OCI-LY3 (cell line): ENCODE measurements around the gene PPP1R15A.
A peak's percentile ranks its signal among the peaks of the same experiment; 100 is the strongest.
"Not testable (repeated sequence)": the region's sequence is repeated elsewhere in the genome, so short reads cannot be mapped to it uniquely, and the experiment has no call there.

Experiments
- H2AFZ ChIP-seq: fragments of 200-600, 300-600 bp; shearing (Covaris generic); 2 replicates; pipeline ENCODE4 v1.6.0; 2014; ENCODE audit warnings: antibody characterized with exemption, low read depth, low read length
- H3K27ac ChIP-seq: fragments of 200-600, 300-600 bp; sonication (generic); 2 replicates; pipeline ENCODE4 v1.5.1; 2014; ENCODE audit warnings: mild to moderate bottlenecking, low read length, moderate library complexity, mixed read lengths
- H3K27me3 ChIP-seq: fragments of 200-600, 300-600 bp; sonication (generic); 2 replicates; pipeline ENCODE4 v1.6.1; 2014; ENCODE audit warnings: low read depth, low read length, mixed read lengths
- H3K36me3 ChIP-seq: fragments of 200-600, 300-600 bp; sonication (generic); replicated peaks from 2 replicates; pipeline ENCODE3; 2014; ENCODE audit warnings: low read depth, low read length, mixed read lengths
- H3K4me1 ChIP-seq: fragments of 300-600, 200-600 bp; sonication (generic); 2 replicates; pipeline ENCODE4 v1.6.1; 2014; ENCODE audit warnings: low read length, mixed read lengths
- H3K4me2 ChIP-seq: fragments of 200-600, 300-600 bp; sonication (generic); 2 replicates; pipeline ENCODE4 v1.6.1; 2014; ENCODE audit warnings: low read length, mixed read lengths
- H3K4me3 ChIP-seq: fragments of 300-600, 200-600 bp; sonication (generic); 2 replicates; pipeline ENCODE4 v1.5.1; 2014; ENCODE audit warnings: antibody characterized with exemption, mild to moderate bottlenecking, low read length, moderate library complexity
- H3K79me2 ChIP-seq: fragments of 300-600, 200-600 bp; shearing (Covaris generic); 2 replicates; pipeline ENCODE4 v1.6.1; 2014; ENCODE audit warnings: mild to moderate bottlenecking, low read length, mixed read lengths
- H3K9ac ChIP-seq: fragments of 300-600, 200-600 bp; shearing (Covaris generic); 2 replicates; pipeline ENCODE4 v1.6.0; 2014; ENCODE audit warnings: mild to moderate bottlenecking, low read length, moderate library complexity
- H3K9me3 ChIP-seq: fragments of 200-600, 300-600 bp; shearing (Covaris generic); 2 replicates; pipeline ENCODE4 v1.6.1; 2014; ENCODE audit warnings: low read length, mixed read lengths; ENCODE audit not compliant: insufficient read depth
- H4K20me1 ChIP-seq: fragments of 200-600, 300-600 bp; sonication (generic); 2 replicates; pipeline ENCODE4 v1.6.1; 2016; ENCODE audit warnings: low read length, mixed read lengths; ENCODE audit not compliant: insufficient read depth
- EZH2phosphoT487 ChIP-seq: fragments of 200-600 bp; shearing (Covaris generic); IDR thresholded peaks from 2 replicates; pipeline ENCODE4 v1.6.1; 2018; ENCODE audit warnings: antibody characterized with exemption, mixed run types, low read depth
- TF ChIP-seq, protein P1 (sequence below): fragments of 200-600, 300-600 bp; sonication (generic); IDR thresholded peaks from 2 replicates; pipeline ENCODE4 v1.5.1; 2014; ENCODE audit warnings: antibody characterized with exemption, low read length, low read depth

Gene PPP1R15A

DNA sequence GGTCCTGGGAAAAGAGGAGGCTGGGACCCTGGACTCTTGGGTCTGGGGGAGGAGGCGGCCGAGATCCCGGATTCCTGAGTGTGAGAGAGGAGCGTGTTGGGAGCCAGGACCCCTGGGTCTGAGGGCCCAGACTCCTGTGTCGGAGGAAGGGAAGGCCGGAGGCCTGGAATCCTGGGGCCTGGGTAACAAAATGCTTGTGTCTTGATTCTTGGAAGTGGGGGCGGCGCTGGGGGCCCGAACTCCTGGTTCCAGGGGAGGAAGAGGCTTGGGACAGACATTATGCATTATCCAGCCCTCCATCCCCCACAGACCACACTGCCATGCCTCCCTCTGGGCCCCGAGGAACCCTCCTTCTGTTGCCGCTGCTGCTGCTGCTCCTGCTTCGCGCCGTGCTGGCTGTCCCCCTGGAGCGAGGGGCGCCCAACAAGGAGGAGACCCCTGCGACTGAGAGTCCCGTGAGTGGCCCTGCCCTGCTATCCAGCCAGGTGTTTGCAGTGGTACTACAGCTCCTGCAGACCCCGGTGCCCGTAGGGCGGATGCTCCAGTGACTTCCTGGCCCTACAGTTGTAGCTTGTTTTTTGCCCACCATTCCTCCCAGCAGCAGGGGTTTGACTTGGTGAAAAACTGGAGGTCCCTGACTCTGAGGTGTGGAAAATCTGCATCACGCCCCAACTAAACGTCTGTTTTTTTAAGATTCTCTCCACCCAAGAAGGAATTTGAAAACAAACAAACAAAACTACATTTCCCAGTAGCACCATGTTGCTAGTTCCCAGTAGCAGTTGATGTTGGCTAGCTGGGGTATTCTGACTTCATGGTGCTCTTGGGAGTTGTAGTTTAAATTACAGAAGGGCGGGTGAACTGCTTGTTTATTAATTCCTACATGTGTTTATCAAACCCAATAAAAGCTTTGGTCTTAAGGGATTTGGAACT is 28.5 kb downstream of the PPP1R15A start:
- TF ChIP-seq, protein P1, sequence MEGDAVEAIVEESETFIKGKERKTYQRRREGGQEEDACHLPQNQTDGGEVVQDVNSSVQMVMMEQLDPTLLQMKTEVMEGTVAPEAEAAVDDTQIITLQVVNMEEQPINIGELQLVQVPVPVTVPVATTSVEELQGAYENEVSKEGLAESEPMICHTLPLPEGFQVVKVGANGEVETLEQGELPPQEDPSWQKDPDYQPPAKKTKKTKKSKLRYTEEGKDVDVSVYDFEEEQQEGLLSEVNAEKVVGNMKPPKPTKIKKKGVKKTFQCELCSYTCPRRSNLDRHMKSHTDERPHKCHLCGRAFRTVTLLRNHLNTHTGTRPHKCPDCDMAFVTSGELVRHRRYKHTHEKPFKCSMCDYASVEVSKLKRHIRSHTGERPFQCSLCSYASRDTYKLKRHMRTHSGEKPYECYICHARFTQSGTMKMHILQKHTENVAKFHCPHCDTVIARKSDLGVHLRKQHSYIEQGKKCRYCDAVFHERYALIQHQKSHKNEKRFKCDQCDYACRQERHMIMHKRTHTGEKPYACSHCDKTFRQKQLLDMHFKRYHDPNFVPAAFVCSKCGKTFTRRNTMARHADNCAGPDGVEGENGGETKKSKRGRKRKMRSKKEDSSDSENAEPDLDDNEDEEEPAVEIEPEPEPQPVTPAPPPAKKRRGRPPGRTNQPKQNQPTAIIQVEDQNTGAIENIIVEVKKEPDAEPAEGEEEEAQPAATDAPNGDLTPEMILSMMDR: no peak
- TF ChIP-seq EZH2phosphoT487: no peak
- peak overlapping the region; percentile 9; the same call in 1 of the 2 replicates for H3K27ac ChIP-seq
- H3K4me1 ChIP-seq: no peaks in the 10 kb centered on the region; the same call in 1 of the 2 replicates
- H3K4me2 ChIP-seq: peak overlapping the region; percentile 67
- H3K9ac ChIP-seq: peak overlapping the region; percentile 82
- 0 out of 2 replicates have a peak, but pooled peaks cover 4% of the 10 kb centered on the region for H3K79me2 ChIP-seq
- H3K9me3 ChIP-seq: no peaks in the 10 kb centered on the region
- peaks cover 6% of the 10 kb centered on the region for H3K36me3 ChIP-seq
- no peak overlapping the region; the same call in 1 of the 2 replicates for H2AFZ ChIP-seq
- no peaks in the 10 kb centered on the region for H4K20me1 ChIP-seq
- peak overlapping the region; percentile 85 for H3K4me3 ChIP-seq
- H3K27me3 ChIP-seq: no peaks in the 10 kb centered on the region

DNA sequence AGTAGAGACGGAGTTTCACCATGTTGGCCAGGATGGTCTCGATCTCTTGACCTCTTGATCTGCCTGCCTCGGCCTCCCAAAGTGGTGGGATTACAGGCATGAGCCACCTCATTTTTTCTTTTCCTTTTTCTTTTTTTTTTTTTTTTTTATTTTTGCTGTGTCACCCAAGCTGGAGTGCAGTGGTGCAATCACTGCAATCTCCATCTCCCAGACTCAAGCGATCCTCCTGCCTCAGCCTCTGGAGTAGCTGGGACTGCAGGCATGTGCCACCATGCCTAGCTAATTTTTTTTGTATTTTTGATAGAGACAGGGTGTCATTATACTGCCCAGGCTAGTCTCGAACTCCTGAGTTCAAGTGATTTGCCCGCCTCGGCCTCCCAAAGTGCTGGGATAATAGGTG is 30.1 kb downstream of the PPP1R15A start:
- H4K20me1 ChIP-seq, H3K9ac ChIP-seq: not testable (repeated sequence)

DNA sequence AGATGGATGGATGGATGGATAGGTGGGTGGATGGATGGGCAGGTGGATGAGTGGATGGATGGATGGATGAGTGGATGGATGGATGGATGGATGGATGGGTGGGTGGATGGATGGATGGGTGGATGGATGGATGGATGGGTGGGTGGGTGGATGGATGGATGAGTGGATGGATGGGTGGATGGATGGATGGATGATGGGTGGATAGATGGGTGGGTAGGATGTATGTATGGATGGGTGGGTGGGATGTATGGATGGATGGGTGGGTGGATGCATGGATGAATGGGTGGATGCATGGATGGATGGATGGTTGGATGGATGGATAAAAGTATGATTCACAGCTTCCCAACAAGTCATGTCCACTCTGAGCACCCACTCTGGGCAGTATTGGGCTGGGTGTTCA is 31.6 kb downstream of the PPP1R15A start:
- H3K4me2 ChIP-seq, H3K9me3 ChIP-seq, H4K20me1 ChIP-seq, H2AFZ ChIP-seq, H3K27ac ChIP-seq, H3K4me1 ChIP-seq, H3K27me3 ChIP-seq, H3K79me2 ChIP-seq, H3K4me3 ChIP-seq, H3K9ac ChIP-seq: not testable (repeated sequence)
- peaks cover 11% of the 10 kb centered on the region for H3K36me3 ChIP-seq

More for the DNA sequence above, 30.1 kb downstream of the PPP1R15A start:
- not testable (repeated sequence) for H3K4me1 ChIP-seq, H3K4me2 ChIP-seq, H3K9me3 ChIP-seq, H3K27me3 ChIP-seq, H3K4me3 ChIP-seq, H3K79me2 ChIP-seq, H2AFZ ChIP-seq, H3K36me3 ChIP-seq, H3K27ac ChIP-seq

DNA sequence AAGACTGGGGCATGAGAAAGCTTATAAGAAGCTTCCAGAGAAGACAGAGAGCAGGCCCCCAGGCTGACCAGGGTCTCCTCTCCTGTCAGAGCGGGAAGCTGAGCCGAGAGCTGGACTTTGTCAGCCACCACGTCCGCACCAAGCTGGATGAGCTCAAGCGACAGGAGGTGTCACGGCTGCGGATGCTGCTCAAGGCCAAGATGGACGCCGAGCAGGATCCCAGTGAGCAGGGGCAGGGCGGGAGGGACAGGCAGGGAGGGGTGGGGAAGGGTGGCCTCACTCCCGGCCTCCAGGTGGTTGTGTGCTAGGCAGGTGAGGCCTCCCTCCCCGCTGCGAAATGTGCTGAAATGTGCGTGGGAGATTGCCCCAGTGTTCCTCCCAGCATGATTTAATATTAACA is 33.4 kb downstream of the PPP1R15A start:
- Histone ChIP-seq H3K4me1 (peaks cover 6% of the 10 kb centered on the region; the same call in 1 of the 2 replicates), H3K4me3 (no peak overlapping the region), H3K9ac (no peak overlapping the region), H3K36me3 (peaks cover 12% of the 10 kb centered on the region), H3K9me3 (no peaks in the 10 kb centered on the region), H3K27ac (no peak overlapping the region), H3K4me2 (no peak overlapping the region), H3K79me2 (0 out of 2 replicates have a peak, but pooled peaks cover under 1% of the 10 kb centered on the region), H3K27me3 (no peaks in the 10 kb centered on the region), H4K20me1 (no peaks in the 10 kb centered on the region), H2AFZ (no peak overlapping the region)
- TF ChIP-seq, protein P1: no peak
- no peak for TF ChIP-seq EZH2phosphoT487

DNA sequence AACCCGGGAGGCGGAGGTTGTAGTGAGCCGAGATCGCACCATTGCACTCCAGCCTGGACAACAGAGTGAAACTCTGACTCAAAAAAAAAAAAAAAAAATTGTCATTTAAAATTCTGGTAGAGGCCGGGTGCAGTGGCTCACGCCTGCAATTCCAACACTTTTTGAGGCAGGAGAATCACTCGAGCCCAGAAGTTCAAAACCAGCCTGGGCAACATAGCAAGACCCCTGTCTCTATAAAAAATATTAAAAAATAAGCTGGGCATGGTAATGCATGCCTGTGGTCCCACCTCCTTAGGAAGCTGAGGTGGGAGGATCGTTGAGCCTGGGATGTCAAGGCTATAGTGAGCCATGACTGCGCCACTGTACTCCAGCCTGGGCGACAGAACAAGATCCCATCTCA is 34.1 kb downstream of the PPP1R15A start:
- H3K4me2 ChIP-seq: no peak overlapping the region
- no peak overlapping the region for H3K9ac ChIP-seq
- H4K20me1 ChIP-seq: no peaks in the 10 kb centered on the region
- peaks cover 6% of the 10 kb centered on the region; the same call in 1 of the 2 replicates for H3K4me1 ChIP-seq
- H3K9me3 ChIP-seq: no peaks in the 10 kb centered on the region
- H3K27ac ChIP-seq: no peak overlapping the region
- TF ChIP-seq EZH2phosphoT487: no peak
- TF ChIP-seq, protein P1: no peak
- H3K36me3 ChIP-seq: peaks cover 18% of the 10 kb centered on the region
- H3K4me3 ChIP-seq: no peak overlapping the region
- H3K27me3 ChIP-seq: no peaks in the 10 kb centered on the region
- H2AFZ ChIP-seq: no peak overlapping the region
- H3K79me2 ChIP-seq: no peaks in the 10 kb centered on the region
